HG03354 (cell line): Measurements from ENCODE around the gene MYL6B.
"Not testable (repeated sequence)": the region's sequence is repeated elsewhere in the genome, so short reads cannot be mapped to it uniquely, and the experiment has no call there.

Experiments
- ATAC-seq: cut with Tn5 transposase; IDR thresholded peaks from one replicate; pipeline ENCODE4 v1.9.1; 2021; ENCODE audit warnings: mild to moderate bottlenecking; ENCODE audit not compliant: unreplicated experiment, poor library complexity, severe bottlenecking

MYL6B gene

DNA sequence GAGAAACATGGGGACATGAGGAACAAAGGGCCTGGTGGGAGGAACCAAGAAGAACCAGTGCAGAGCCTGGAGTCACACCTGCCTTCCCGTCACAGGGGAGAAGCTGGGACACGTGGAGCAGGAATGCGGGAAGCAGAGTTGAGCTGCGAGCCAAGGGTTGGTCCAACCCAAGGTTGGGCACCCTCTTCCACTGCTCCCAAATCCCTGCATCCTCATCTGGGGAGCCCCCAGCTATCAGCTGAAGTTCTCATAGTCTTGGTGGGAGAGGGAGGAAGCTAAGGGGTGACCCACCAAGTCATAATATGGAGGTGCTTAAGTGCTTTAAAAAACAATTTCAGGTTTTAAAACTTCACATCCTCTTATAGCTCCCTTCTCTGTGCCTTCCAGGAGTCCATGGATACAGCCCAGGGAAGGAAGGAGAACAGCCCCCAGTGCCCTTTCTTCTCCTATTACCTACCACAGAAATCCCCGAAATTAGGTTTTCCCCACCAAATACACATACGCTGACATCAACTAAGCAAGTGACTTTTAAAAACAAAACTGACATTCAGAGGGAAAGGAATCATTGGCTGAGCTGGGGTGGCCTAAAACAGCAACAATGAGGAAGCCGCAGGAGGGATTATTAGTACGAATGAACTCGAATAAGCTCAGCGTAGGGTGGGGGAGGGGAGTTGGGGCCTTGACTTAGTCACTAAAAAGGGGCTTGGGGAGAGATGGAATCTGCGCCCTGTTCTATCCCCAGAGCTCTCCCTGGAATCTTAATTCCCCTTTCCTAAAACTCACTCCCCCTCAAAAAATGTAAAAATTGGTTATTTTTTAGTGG, 10.3 kb downstream of the MYL6B start:
- no peak for ATAC-seq

DNA sequence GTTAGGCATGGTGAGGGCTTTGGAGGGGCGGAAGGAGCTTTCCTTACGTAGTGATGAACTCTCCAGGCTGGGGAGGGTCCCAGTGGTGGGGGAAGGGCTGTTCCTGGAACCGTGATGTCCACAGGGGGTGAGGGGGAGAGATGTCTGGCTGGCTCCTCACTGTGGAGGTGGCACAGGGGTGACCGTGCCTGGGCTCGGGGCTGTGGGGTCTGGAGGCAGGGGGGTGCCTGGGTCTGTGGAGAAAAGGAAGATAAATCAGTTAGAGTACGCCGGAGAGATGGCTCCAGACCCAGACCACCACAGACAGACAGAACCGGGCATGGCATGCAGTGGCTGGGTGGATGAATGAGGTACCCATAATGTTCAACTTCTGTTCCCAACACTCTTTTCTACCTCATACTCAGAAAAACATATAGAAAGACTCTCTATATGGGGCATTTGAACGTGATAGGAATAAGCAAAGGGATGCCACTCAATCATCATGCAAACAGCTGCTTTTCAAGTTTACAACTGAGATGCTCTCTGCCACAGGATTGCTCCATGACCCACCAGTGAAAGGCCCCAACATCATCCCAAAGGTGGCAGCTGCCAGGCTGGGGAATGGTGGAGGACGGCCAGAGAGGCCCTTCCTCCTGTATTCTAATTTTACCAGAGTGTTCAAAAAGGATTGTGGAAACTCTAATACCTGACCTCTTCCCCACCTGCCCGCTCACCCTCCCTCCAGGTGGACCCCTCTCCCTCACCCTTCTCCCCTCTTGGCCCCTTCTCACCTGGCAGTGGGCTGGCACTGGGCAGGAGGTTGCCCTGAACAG, 11.4 kb downstream of the MYL6B start:
- ATAC-seq: no peak

DNA sequence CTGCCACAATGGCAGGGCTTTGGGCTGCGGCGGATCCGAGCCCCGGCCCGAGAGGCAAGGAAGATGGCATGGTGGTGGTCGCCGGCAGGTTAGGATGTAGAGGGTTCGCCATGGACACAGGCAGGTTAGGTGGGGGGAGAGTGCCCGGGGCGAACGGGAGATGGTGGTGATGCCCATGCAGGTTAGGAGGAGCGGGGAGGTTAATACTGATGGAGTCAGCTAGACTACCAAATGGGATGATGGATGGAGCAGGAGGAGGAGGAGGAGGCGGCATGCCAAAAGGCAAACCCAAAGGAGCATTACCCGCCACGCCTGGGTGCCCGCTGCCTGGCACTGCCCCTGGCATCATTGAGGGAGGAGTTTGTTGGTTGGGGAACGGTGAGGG, 11.9 kb downstream of the MYL6B start:
- ATAC-seq: no peak

DNA sequence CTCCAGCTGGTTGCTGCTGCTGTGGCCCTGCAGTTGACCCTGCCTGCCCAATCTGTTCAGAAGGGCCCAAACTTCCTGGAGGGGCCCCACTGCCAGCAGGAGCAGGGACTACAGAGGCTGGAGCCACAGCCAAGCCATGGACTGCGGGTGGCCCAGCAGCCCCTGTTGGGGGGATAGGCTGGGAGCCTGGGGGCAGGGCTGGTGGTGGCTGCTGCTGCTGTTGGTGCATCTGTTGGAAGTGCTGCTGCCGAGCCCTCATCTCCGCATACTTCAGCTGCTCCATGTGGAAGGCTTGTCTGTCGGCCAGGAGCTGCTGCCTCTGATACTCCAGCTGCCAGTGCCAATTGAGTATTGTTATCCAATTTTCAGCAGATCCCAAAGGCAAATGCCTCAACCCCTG, 13.0 kb downstream of the MYL6B start:
- ATAC-seq: no peak

DNA sequence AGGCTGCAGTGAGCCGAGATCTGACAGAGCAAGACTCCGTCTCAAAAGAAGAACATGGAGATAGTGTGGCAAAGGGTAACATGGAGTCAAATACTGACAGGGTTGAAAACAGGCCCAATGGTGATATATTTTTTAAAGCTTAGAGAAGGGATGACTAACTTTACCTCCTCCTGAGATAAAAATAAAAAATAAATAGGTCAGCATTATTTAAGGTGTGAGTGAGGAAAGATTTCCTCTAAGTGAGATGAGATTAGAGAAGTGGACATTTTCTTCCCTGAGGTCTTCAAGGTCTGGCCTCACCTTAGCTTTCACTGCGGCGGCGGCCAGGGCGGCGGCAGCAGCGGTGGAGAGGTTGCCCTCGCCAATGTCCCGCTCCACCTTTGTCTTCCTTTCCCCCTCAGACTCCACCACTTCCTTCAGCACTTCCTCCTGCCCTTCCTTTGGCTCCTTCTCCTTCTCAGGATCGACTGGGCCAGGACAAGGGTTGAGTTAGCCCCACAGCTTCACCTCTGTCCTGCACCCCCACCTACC, 16.9 kb downstream of the MYL6B start:
- ATAC-seq: no peak

DNA sequence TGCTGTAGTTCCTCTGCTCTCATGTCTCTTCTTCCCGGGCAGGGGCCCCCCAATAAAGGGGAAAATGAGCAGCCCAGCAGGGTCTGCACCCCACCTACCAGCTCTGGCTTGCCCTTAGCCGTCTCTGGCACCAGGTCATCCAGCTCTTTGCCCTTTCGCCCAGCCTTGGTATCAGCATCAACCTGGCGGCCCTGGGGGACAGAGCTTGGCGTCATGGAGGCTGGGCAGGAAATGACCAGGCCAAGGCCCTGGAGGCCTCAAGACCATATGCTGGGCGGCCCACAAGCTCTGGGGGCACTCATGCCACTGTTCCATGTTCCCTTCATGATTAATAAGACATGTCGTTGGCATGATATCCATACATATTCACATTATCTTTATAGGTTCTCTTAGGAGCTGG, 20.5 kb downstream of the MYL6B start:
- ATAC-seq: no peak

DNA sequence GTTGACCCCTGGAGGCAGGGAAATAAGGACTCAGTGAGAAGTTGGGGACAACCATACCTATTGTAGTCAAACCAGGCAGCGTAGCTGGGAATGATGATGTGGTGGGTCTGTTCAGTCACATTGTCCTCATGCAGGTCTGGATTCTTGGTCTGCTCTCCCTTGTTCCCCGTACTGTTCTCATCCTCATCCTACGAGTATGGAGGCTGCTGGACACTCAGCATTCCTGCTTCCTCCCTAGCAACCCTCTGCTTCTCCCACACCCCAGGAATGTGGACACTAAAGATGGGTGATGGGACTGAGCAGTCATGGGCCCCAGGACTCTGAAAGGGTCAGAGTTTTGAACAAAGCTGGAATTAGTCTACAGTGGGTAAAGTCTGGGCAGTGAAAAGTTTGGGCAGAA, 26.0 kb downstream of the MYL6B start:
- no peak for ATAC-seq

DNA sequence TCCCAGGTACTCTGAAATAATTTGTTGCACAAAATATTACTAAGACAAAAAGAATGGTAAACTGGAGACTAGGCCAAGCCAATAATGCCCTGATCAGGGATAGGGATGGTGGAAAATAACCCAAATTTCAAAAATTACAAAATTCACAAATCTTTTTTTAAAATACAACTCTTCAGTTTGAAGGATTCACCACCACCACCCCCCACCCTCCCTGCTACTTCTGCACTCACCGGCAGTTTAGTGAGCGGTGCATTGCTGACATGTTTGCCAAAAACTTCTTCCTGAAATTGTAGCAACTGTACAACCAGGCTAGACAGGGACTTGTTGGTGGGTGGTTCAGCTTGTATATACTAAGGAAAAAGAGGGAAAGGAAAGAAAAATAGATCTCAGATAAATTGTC, 34.6 kb downstream of the MYL6B start:
- ATAC-seq: no peak

DNA sequence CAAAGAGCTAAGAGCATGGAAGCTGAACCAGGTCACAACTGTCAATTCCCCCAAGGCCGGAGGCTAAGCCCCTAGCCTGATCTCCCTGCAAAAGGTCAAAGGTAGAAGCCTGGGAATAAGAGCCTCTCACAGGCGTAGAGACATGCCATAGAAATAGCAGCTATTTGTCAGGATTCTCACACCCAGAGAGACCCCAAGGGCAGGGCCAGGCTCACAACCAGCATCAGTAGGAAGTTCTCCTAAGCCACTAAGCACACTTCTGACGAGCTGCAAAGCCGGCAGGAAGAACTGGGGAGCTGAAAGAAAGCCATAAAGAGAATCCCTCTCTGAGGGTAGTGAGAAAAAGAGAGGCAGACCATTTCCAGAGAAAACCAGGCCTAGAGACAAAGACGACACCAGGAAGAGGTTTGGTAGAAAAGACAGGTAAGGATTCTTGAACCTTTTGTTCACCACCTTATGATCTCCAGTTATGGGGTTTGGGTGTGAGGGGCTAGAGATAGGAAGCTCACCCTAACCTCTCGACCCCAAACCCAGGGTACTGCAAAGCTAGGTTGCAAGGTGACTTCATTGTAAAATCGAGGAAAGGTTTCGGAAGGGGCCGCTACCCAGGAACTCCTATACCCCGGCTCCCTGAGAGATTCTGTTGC, 35.9 kb downstream of the MYL6B start:
- no peak for ATAC-seq

DNA sequence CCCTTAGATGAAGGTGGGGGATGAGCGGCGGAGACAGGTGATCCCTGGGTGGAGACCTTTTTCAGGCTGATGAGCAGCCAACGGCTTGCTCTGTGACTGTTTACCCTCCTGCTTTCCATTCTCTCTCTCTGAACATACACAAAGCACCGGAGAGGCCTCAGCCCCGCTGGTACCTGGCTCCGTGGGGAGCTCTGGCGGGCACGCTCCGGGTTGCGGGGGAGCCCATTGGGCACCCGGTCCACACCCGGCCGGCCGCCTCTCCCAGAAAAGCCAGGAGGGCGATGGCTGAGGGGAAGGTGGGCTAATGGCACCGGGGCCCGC, 36.4 kb downstream of the MYL6B start:
- ATAC-seq: peak; percentile 10

DNA sequence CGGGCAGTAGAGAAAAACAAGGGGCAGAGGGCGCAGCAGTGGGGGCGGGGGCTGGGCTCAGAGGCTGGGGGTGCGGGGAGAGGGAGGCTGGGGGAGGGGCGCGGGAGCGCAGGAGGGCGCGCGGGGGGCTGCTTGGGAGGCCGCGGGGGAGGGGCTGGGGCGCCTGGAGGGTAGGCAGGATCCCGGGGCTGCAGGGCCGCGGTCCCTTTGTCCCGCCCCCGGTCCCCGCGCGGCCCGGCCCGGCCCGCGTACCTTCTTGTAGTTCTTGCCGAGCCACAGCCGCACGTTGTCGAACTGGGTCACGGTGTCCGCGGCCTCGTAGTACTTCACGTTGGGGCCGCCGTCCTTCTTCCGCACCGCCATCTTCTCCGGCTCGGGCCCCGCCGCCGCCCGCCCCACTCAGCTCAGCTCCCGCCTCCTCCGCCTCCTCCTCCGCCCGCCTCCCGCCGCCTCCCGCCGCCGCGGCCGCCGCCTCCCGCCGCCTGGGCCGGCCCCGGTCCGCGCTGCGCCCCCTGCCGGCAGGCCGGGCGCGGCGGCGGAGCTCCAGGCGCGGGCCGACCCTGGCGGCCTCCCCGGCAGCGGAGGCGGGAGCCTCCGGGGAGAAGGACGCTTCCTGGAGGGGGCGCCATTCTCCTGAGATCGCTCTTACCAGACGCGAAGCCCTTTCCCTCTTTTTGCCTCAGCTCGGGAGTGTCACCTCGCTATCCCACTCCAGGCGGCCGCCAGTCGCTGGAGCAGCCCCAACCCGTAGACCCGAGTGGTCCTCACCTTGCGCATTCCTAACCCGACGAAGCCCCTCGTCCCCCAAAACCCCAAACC, 36.9 kb downstream of the MYL6B start, which contains the start of gene SMARCC2:
Gene SMARCC2 (minus strand): TSS at position 385 of the 819 bp plus-strand sequence. CDS start 22 bp downstream, at position 363.
- peak; percentile 75 for ATAC-seq

DNA sequence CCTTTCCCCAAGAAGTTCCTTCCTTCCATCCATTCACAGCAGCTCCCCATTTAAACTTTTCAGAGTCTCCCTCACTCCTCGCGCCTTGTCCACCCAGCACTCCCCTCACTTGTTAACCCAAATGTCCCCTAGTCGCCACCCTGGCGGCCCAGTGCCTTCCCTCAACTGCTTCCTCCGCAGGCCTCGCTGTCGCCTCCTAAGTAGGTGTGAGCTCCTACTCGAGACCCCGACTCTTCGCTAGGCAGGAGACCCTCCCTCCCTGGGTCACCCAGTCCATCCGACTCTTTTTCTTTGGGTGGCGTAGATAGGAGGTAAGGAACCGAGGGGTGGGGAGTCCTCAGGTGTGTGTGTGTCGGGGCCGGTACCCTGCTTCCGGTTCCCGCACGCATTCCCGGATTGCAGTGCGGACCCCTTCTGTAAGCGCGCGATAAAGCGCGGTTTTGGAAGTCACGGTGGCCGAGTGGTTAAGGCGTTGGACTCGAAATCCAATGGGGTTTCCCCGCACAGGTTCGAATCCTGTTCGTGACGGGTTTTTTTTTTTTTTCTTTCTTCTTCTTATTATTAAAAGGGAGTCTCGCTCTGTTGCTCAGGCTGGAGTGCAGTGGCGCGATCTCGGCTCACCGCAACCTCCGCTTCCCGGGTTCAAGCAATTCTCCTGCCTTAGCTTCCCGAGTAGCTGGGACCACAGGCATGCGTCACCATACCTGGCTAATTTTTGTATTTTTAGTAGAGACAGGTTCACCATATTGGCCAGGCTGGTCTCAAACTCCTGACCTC, 37.7 kb downstream of the MYL6B start:
- ATAC-seq: peak; percentile 46

DNA sequence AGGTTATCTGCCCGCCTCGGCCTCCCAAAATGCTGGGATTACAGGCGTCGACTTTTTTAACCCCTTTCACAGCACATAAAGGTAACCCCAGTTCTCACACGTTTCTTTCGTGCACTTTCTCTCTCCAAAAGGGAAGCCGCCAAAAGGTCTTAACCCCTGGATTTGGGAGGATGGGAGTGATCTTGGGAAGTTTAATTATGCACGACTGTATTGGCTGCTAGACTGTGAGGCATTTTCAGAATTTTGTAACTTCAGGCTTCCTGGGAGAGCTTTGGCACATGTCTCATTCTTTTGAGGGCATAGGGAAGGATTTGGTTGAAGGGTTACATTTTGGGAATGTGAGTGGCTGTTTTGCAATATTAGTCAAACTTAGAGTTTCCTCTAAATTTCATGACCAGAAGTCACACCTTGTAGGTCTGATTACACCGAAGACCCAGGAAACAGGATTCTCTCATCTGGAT, 38.3 kb downstream of the MYL6B start:
- no peak for ATAC-seq

DNA sequence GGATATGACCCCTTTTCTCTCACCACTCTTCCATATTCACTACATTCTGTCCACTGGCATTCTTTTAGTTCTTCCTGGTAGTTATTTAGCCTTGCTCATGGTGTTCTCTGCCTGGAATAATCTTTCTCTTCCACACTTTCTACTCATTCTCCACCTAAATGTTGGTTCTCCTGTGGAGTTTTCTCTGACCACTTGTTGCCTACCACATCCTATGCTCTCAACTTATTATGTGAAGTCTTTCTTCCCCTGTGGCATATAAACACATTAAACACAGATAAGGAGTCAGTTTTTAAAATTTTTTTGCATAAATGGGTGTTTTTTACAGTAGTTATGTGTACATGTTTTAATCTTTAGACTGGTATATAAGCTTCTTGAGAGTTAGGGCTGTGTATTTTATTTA, 40.2 kb downstream of the MYL6B start:
- no peak for ATAC-seq

DNA sequence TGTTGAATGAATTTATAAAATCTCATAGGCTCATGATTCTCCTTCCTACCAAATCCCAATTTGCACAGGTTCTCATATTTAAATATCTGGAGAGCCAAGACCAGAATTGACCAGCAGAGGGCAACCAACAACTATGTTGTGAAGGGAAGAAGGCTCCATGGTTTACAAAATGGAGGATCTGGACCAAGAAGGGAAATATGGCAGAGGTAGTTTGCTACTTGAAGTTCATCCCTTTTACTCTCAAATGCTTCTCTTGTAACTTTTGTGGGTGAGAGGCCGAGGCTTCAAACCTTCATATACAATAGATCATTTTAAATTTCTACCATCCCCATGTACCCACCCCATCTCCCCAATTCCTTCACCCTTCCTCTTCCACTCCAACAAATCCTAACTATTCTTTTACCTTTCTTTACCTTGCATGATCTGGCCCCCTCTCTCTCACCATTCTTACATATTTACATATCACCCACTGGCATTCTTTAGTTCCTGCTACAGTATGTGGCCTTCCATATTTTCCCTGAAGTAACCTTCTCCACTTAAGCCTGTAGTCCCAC, 40.7 kb downstream of the MYL6B start:
- no peak for ATAC-seq

DNA sequence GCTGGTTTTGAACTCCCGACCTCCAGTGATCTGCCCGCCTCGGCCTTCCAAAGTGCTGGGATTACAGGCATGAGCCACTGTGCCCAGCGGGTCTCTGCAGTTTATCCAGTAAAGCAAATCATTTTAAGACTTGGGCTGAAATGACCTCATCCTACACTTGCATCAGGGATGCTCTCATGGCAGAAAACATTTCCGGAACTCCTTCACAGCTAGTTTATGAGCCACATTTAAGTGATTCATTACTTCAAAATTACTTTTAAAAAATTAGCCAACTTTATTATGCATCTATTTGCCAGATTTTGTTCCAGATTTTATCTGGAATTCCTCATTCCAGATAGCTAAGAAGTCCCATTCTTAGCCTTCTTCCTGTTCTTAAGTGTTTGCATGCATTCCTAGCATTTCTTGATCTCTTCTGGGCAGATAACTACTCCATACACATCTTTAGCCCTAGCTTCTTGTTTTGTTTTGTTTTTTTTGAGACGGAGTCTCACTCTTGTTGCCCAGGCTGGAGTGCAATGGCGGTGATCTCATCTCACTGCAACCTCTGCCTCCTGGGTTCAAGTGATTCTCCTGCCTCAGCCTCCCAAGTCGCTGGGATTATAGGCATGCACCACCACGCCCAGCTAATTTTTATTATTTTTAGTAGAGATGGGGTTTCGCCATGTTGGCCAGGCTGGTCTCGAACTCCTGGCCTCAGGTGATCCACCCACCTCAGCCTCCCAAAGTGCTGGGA, 44.6 kb downstream of the MYL6B start:
- not testable (repeated sequence) for ATAC-seq

DNA sequence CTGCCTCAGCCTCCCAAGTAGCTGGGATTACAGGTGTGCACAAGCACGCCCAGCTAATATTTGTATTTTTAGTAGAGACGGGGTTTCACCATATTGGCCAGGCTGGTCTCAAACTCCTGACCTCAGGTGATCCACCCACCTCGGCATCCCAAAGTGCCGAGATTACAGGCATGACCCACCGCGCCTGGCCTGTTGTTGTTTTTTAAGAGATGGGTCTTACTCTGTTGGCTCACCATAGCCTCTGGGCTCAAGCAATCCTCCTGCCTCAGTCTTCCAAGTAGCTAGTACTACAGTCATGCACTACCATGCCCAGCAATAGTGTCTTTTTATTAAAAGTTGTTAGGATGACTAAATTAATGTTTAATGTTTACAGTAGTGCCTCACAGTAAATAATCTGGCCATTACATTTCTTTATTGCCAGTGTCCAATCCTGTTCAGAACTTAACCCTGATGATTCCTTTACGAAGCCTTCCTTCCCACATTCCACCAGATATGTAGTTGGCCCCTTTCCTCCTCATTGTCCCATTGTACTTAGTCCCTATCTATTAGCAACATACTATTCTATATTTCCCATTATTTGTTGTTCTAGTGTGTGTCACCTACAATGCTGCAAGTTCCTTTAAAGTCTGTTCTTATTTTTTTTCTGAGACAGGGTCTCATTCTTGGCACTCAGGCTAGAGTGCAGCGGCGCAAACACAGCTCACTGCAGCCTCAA, 45.7 kb downstream of the MYL6B start:
- no peak for ATAC-seq
